GM06990 (cell line): ENCODE measurements around the gene NECTIN2.

ENCODE experiments used
- DNase-seq: peaks from one replicate; pipeline ENCODE4 v3.0.0-alpha.2; 2011; ENCODE audit not compliant: insufficient read length; ENCODE audit errors: extremely low read depth
- H3K27me3 ChIP-seq: replicated peaks from 2 replicates; pipeline ENCODE4 v1.6.0; 2011; ENCODE audit warnings: low read length; ENCODE audit not compliant: control insufficient read depth, insufficient read depth
- H3K36me3 ChIP-seq: 2 replicates; pipeline ENCODE4 v1.5.1; 2011; ENCODE audit warnings: low read length; ENCODE audit not compliant: control insufficient read depth, insufficient read depth
- H3K4me3 ChIP-seq: replicated peaks from 2 replicates; pipeline ENCODE4 v1.5.1; 2011; ENCODE audit warnings: low read depth, mild to moderate bottlenecking, control low read depth, low read length
- CTCF ChIP-seq: IDR thresholded peaks from 2 replicates; pipeline ENCODE4 v1.5.1; 2011; ENCODE audit warnings: low read length, control low read depth, mild to moderate bottlenecking, inconsistent platforms; ENCODE audit not compliant: insufficient read depth, poor library complexity, severe bottlenecking

Gene NECTIN2

DNA sequence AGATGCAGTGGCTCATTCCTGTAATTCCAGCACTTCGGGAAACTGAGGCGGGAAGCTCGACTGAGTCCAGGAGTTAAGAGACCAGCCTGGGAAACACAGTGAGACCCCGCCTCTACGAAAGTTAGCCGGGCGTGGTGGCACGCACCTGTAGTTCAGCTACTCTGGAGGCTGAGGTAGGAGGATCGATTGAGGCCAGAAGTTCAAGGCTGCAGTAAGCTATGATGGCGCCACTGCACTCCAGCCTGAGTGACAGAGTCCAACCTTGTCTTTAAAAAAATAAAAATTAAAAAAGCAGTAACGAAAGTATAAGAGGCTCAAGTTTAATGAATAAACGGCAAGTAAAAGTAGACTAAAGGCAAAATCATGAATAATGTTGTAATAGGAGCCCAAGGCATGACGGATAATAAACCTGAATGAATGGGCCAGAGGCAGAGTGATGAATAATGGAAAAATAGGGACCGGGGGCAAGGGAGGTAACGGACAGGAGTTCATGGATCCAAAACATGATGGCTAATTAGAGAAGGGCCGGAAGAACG is 43.8 kb downstream of the NECTIN2 start:
- Histone ChIP-seq H3K27me3 (no peaks in the 10 kb centered on the region), H3K4me3 (peak overlapping the region; percentile 61), H3K36me3 (peaks cover 20% of the 10 kb centered on the region)
- DNase-seq, result no peak
- TF ChIP-seq CTCF, result no peak

DNA sequence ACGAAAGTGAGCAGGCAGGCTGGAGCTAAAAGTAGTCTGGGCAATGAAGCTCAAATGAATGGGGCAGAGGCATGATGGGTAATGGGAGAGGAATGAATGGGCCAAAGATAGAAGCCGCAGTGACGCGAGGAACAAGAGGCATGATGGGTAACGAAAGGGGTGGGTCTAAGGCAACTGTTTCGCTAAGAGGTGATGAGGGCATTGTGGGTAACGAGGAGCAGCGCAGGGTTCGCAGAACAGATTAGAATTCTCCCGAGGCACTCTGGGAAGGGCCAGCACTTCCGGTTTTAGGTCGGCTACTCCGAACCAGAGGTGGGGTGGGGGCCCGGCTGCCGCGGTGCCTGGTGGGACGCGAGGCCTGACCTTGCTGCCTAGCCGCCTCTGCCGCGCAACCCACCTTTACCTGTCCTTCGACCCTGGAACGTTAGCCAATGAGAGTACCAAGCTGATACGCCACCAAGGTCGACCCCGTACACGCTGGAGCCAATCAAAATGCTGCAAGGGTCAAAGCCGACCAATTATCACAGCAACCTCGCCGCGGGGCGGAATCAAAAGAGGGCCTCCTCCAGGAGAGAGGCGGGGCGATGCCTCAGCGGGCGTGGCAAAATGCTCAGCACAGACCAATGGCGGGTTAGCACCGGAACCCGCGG is 44.4 kb downstream of the NECTIN2 start:
- H3K27me3 ChIP-seq, result no peaks in the 10 kb centered on the region
- peaks cover 24% of the 10 kb centered on the region for H3K36me3 ChIP-seq
- H3K4me3 ChIP-seq, result peak overlapping the region; percentile 61
- peak; percentile 99 for DNase-seq
- no peak for TF ChIP-seq CTCF

GRCh38 chr19:44891016-44891882 is 45.2 kb downstream of the NECTIN2 start, which contains the start of gene TOMM40:
Gene TOMM40 (plus strand): TSS chr19:44891254. CDS start chr19:44891416, 162 bp downstream.
- peaks cover 28% of the 10 kb centered on the region for H3K36me3 ChIP-seq
- no peak for DNase-seq
- TF ChIP-seq CTCF, result no peak
- no peaks in the 10 kb centered on the region for H3K27me3 ChIP-seq
- peak within 1 kb of the TSS; percentile 97 for H3K4me3 ChIP-seq

- peaks cover 40% of the 10 kb centered on the region for H3K36me3 ChIP-seq
- H3K4me3 ChIP-seq, result no peak overlapping the region; the same call in 1 of the 2 replicates
- DNase-seq, result no peak
- no peak for TF ChIP-seq CTCF
- no peaks in the 10 kb centered on the region for H3K27me3 ChIP-seq
Observed at GRCh38 chr19:44892932-44893331, 46.8 kb downstream of the NECTIN2 start.

DNA sequence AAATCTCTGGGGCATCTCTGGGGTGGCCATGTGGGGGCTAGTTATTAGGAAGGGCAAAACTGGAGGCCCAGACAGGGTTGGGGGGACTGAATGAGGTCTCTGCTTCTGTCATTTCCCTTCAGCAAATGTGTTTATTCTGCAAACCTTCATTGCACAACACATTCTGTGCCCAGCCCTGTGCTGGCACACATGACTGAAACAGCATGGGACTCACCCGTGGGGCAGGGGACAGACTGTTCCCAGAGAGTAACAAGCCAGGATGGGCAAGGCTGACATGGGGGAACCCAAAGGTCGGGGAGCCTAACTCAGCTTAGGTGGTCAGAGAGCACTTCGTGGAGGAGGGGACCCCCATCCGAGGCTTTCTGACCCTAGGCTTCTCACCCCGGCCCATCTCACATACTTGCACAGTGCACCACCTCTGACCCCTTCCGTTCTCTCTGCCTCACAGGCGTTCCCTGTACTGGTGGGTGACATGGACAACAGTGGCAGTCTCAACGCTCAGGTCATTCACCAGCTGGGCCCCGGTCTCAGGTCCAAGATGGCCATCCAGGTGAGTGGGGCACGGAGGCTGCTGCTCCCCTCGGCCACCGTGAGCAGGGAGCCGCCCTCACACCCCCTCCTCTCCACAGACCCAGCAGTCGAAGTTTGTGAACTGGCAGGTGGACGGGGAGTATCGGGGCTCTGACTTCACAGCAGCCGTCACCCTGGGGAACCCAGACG is 47.4 kb downstream of the NECTIN2 start:
- DNase-seq, result no peak
- Histone ChIP-seq H3K4me3 (no peak overlapping the region), H3K27me3 (no peaks in the 10 kb centered on the region), H3K36me3 (peaks cover 43% of the 10 kb centered on the region)
- no peak for TF ChIP-seq CTCF
